Neural progenitor cell (in vitro differentiated cells): Measurements from ENCODE around the gene RRM1. TPM values are rescaled to one million over a fixed set of nuclear protein-coding genes. Genes with fewer than 3 reads are reported as not detected.
"Not testable (repeated sequence)": the region's sequence is repeated elsewhere in the genome, so short reads cannot be mapped to it uniquely, and the experiment has no call there.

Experiments used
- DNase-seq: peaks from one replicate; pipeline ENCODE4 v3.0.0-alpha.2; 2016; ENCODE audit warnings: low spot score
- H2AFZ ChIP-seq: fragments of 200-600 bp; sonication (generic); replicated peaks from 2 replicates; pipeline ENCODE4 v1.6.1; 2016; ENCODE audit warnings: antibody characterized with exemption
- H3F3A ChIP-seq: fragments of 200-600 bp; sonication (generic); 2 replicates; pipeline ENCODE4 v1.6.1; 2016; ENCODE audit warnings: antibody characterized with exemption, low read depth
- H3K27ac ChIP-seq: fragments of 200-600 bp; sonication (generic); 2 replicates; pipeline ENCODE4 v1.5.1; 2016; ENCODE audit warnings: mild to moderate bottlenecking
- H3K27me3 ChIP-seq: fragments of 200-600 bp; sonication (generic); 2 replicates; pipeline ENCODE4 v1.6.1; 2016; ENCODE audit warnings: mild to moderate bottlenecking, moderate library complexity
- H3K36me3 ChIP-seq: fragments of 200-600 bp; sonication (generic); 2 replicates; pipeline ENCODE4 v1.5.1; 2016
- H3K4me1 ChIP-seq: fragments of 200-600 bp; sonication (generic); 2 replicates; pipeline ENCODE4 v1.6.1; 2016; ENCODE audit warnings: mixed run types
- H3K4me2 ChIP-seq: fragments of 200-600 bp; sonication (generic); 2 replicates; pipeline ENCODE4 v1.6.1; 2016
- H3K4me3 ChIP-seq: fragments of 200-600 bp; sonication (generic); 2 replicates; pipeline ENCODE4 v1.5.1; 2016
- H3K79me2 ChIP-seq: fragments of 200-600 bp; sonication (generic); 2 replicates; pipeline ENCODE4 v1.6.1; 2016; ENCODE audit warnings: low read depth
- H3K9ac ChIP-seq: fragments of 200-600 bp; sonication (generic); 2 replicates; pipeline ENCODE4 v1.6.1; 2016
- H3K9me3 ChIP-seq: fragments of 200-600 bp; sonication (generic); 2 replicates; pipeline ENCODE4 v1.5.1; 2016; ENCODE audit warnings: low read depth
- H4K20me1 ChIP-seq: fragments of 200-600 bp; sonication (generic); 2 replicates; pipeline ENCODE4 v1.6.1; 2016; ENCODE audit warnings: low read depth
- H3K27ac Mint-ChIP-seq: 3 replicates; pipeline ENCODE4 v1.8.0; 2021; ENCODE audit warnings: mixed read lengths
- H3K27me3 Mint-ChIP-seq: 2 replicates; pipeline ENCODE4 v1.8.0; 2022; ENCODE audit warnings: low read depth, mild to moderate bottlenecking, inconsistent platforms, moderate library complexity, mixed read lengths; ENCODE audit not compliant: insufficient read depth
- H3K36me3 Mint-ChIP-seq: 3 replicates; pipeline ENCODE4 v1.8.0; 2021; ENCODE audit warnings: mixed read lengths
- H3K4me1 Mint-ChIP-seq: 3 replicates; pipeline ENCODE4 v1.8.0; 2021; ENCODE audit warnings: mixed read lengths
- H3K4me3 Mint-ChIP-seq: 3 replicates; pipeline ENCODE4 v1.8.0; 2021; ENCODE audit warnings: mild to moderate bottlenecking, moderate library complexity, mixed read lengths
- H3K9me3 Mint-ChIP-seq: 3 replicates; pipeline ENCODE4 v1.8.0; 2020; ENCODE audit warnings: mixed read lengths
- EZH2 ChIP-seq: fragments of 200-600 bp; sonication (generic); IDR thresholded peaks from 2 replicates; pipeline ENCODE4 v1.6.1; 2017; ENCODE audit warnings: antibody characterized with exemption, mild to moderate bottlenecking, moderate library complexity
- EZH2phosphoT487 ChIP-seq: fragments of 200-600 bp; sonication (generic); IDR thresholded peaks from 2 replicates; pipeline ENCODE4 v1.6.1; 2017; ENCODE audit warnings: antibody characterized with exemption
- total RNA-seq: library from RNA; depleted of rRNA; stranded (reverse); fragments of >200 nt; gene quantifications from 2 replicates; pipeline ENCODE4 v1.2.3, GENCODE V29; 2015; ENCODE audit warnings: low replicate concordance
- TF ChIP-seq, protein P1 (sequence below): fragments of 200-600 bp; sonication (generic); IDR thresholded peaks from 2 replicates; pipeline ENCODE4 v1.5.1; 2017; ENCODE audit warnings: antibody characterized with exemption, mild to moderate bottlenecking

RRM1 gene
- total RNA-seq, 1 donor from 2014 or later = 264 TPM

- no peak overlapping the region for H3K4me3 ChIP-seq
- H2AFZ ChIP-seq = no peak overlapping the region
- H3K4me1 ChIP-seq = no peaks in the 10 kb centered on the region
- Mint-ChIP-seq H3K27ac (no peak overlapping the region), H3K4me1 (no peaks in the 10 kb centered on the region), H3K9me3 (peaks cover 6% of the 10 kb centered on the region), H3K36me3 (peaks cover 4% of the 10 kb centered on the region), H3K27me3 (peaks cover 4% of the 10 kb centered on the region), H3K4me3 (no peak overlapping the region)
- no peaks in the 10 kb centered on the region for H3F3A ChIP-seq
- no peak overlapping the region for H3K4me2 ChIP-seq
- TF ChIP-seq EZH2 (no peak), EZH2phosphoT487 (no peak)
- TF ChIP-seq, protein P1, sequence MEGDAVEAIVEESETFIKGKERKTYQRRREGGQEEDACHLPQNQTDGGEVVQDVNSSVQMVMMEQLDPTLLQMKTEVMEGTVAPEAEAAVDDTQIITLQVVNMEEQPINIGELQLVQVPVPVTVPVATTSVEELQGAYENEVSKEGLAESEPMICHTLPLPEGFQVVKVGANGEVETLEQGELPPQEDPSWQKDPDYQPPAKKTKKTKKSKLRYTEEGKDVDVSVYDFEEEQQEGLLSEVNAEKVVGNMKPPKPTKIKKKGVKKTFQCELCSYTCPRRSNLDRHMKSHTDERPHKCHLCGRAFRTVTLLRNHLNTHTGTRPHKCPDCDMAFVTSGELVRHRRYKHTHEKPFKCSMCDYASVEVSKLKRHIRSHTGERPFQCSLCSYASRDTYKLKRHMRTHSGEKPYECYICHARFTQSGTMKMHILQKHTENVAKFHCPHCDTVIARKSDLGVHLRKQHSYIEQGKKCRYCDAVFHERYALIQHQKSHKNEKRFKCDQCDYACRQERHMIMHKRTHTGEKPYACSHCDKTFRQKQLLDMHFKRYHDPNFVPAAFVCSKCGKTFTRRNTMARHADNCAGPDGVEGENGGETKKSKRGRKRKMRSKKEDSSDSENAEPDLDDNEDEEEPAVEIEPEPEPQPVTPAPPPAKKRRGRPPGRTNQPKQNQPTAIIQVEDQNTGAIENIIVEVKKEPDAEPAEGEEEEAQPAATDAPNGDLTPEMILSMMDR = no peak
- DNase-seq = no peak
- no peaks in the 10 kb centered on the region for H3K9me3 ChIP-seq
- no peak overlapping the region for H3K9ac ChIP-seq
- H3K27ac ChIP-seq = no peak overlapping the region
- no peaks in the 10 kb centered on the region for H3K27me3 ChIP-seq
- no peaks in the 10 kb centered on the region for H3K36me3 ChIP-seq
- H3K79me2 ChIP-seq = no peaks in the 10 kb centered on the region
- no peaks in the 10 kb centered on the region for H4K20me1 ChIP-seq
Observed at GRCh38 chr11:4049006-4049405, 45.6 kb upstream of the RRM1 start.

GRCh38 chr11:4050138-4050537 lies 44.5 kb upstream of the RRM1 start:
- H3F3A ChIP-seq = no peaks in the 10 kb centered on the region
- Mint-ChIP-seq H3K27ac (no peak overlapping the region), H3K4me1 (no peaks in the 10 kb centered on the region), H3K36me3 (peaks cover 4% of the 10 kb centered on the region), H3K4me3 (no peak overlapping the region), H3K27me3 (peaks cover 2% of the 10 kb centered on the region), H3K9me3 (peaks cover 6% of the 10 kb centered on the region)
- no peaks in the 10 kb centered on the region for H3K79me2 ChIP-seq
- no peak overlapping the region for H3K4me3 ChIP-seq
- no peak overlapping the region for H3K27ac ChIP-seq
- no peaks in the 10 kb centered on the region for H3K4me1 ChIP-seq
- H3K36me3 ChIP-seq = no peaks in the 10 kb centered on the region
- H3K9me3 ChIP-seq = no peaks in the 10 kb centered on the region
- no peaks in the 10 kb centered on the region for H4K20me1 ChIP-seq
- no peak overlapping the region for H3K4me2 ChIP-seq
- TF ChIP-seq EZH2phosphoT487 = no peak
- TF ChIP-seq, protein P1 = no peak
- no peak for TF ChIP-seq EZH2
- H3K27me3 ChIP-seq = no peaks in the 10 kb centered on the region
- DNase-seq = no peak
- H3K9ac ChIP-seq = no peak overlapping the region
- H2AFZ ChIP-seq = no peak overlapping the region

DNA sequence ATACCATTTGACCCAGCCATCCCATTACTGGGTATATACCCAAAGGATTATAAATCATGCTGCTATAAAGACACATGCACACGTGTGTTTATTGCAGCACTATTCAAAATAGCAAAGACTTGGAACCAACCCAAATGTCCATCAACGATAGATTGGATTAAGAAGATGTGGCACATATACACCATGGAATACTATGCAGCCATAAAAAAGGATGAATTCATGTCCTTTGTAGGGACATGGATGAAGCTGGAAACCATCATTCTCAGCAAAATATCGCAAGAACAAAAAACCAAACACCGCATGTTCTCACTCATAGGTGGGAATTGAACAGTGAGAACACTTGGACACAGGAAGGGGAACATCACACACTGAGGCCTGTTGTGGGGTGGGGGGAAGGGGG lies 41.4 kb upstream of the RRM1 start:
- not testable (repeated sequence) for H3K79me2 ChIP-seq, H3K27ac Mint-ChIP-seq, DNase-seq, H3K4me1 ChIP-seq, H3K9me3 ChIP-seq, H3K4me3 Mint-ChIP-seq, H3K9me3 Mint-ChIP-seq, H4K20me1 ChIP-seq, H3F3A ChIP-seq, H3K27me3 Mint-ChIP-seq, H3K4me1 Mint-ChIP-seq, H3K4me3 ChIP-seq, H2AFZ ChIP-seq, H3K27me3 ChIP-seq, H3K36me3 Mint-ChIP-seq, H3K36me3 ChIP-seq, H3K9ac ChIP-seq, H3K4me2 ChIP-seq, H3K27ac ChIP-seq

- Mint-ChIP-seq H3K9me3 (peaks cover 6% of the 10 kb centered on the region), H3K36me3 (peaks cover 4% of the 10 kb centered on the region), H3K4me1 (peaks cover 4% of the 10 kb centered on the region), H3K4me3 (no peak overlapping the region), H3K27ac (no peak overlapping the region), H3K27me3 (peaks cover 2% of the 10 kb centered on the region)
- Histone ChIP-seq H3K9me3 (no peaks in the 10 kb centered on the region), H3K4me1 (no peaks in the 10 kb centered on the region), H3K9ac (no peak overlapping the region), H3K36me3 (no peaks in the 10 kb centered on the region), H3K4me3 (no peak overlapping the region), H3F3A (no peaks in the 10 kb centered on the region), H3K79me2 (no peaks in the 10 kb centered on the region), H3K4me2 (no peak overlapping the region), H2AFZ (no peak overlapping the region), H3K27me3 (no peaks in the 10 kb centered on the region), H4K20me1 (no peaks in the 10 kb centered on the region), H3K27ac (no peak overlapping the region)
- no peak for DNase-seq
- TF ChIP-seq EZH2 (no peak), EZH2phosphoT487 (no peak)
- TF ChIP-seq, protein P1 = no peak
Observed at GRCh38 chr11:4054643-4055042, 40.0 kb upstream of the RRM1 start.
